Measurements from ENCODE around the gene SLX4IP.

The SLX4IP gene

GRCh38 chr20:10603971-10604864, 169.1 kb downstream of the SLX4IP start:
- TF ChIP-seq CTCF (IDR thresholded peaks at IDR 0.05; ENCODE audit: control insufficient read depth, extremely low read depth, insufficient read depth), result no peak

GRCh38 chr20:10604865-10605440, 169.8 kb downstream of the SLX4IP start:
- TF ChIP-seq CTCF (IDR thresholded peaks at IDR 0.05; ENCODE audit: control insufficient read depth, extremely low read depth, insufficient read depth), result no peak
- DNase-seq (ENCODE audit: low read depth), result no peak
- no peak overlapping the region for H3K4me3 ChIP-seq (ENCODE audit: low read depth, low read length)

More at GRCh38 chr20:10603971-10604864, 169.1 kb downstream of the SLX4IP start:
- no peak overlapping the region for H3K4me3 ChIP-seq (ENCODE audit: low read depth, low read length)
- no peak for DNase-seq (ENCODE audit: low read depth)

GRCh38 chr20:10605547-10606195, 170.6 kb downstream of the SLX4IP start:
- H3K4me3 ChIP-seq (ENCODE audit: low read depth, low read length), result no peak overlapping the region
- no peak for TF ChIP-seq CTCF (IDR thresholded peaks at IDR 0.05; ENCODE audit: control insufficient read depth, extremely low read depth, insufficient read depth)
- no peak for DNase-seq (ENCODE audit: low read depth)

- DNase-seq (ENCODE audit: low read depth), result no peak
- no peak overlapping the region for H3K4me3 ChIP-seq (ENCODE audit: low read depth, low read length)
- no peak for TF ChIP-seq CTCF (IDR thresholded peaks at IDR 0.05; ENCODE audit: control insufficient read depth, extremely low read depth, insufficient read depth)
These were observed 174.2 kb downstream of the SLX4IP start for GRCh38 chr20:10609276-10609675.

- DNase-seq (ENCODE audit: low read depth), result no peak
- TF ChIP-seq CTCF (IDR thresholded peaks at IDR 0.05; ENCODE audit: control insufficient read depth, extremely low read depth, insufficient read depth), result no peak
- H3K4me3 ChIP-seq (ENCODE audit: low read depth, low read length), result no peak overlapping the region
These were observed 174.7 kb downstream of the SLX4IP start for GRCh38 chr20:10609770-10610169.

GRCh38 chr20:10610251-10610650, 175.1 kb downstream of the SLX4IP start:
- no peak for TF ChIP-seq CTCF (IDR thresholded peaks at IDR 0.05; ENCODE audit: control insufficient read depth, extremely low read depth, insufficient read depth)
- no peak overlapping the region for H3K4me3 ChIP-seq (ENCODE audit: low read depth, low read length)
- DNase-seq (ENCODE audit: low read depth), result no peak

Data from LNCaP clone FGC (cell line).